ENCODE data around the gene TMEM132D.

Gene TMEM132D

GRCh38 chr12:129723260-129723659 lies 180.6 kb downstream of the TMEM132D start:
- no peak for DNase-seq (ENCODE audit: low spot score)

GRCh38 chr12:129720618-129721017 lies 183.2 kb downstream of the TMEM132D start:
- no peak for DNase-seq (ENCODE audit: low spot score)

- no peak for DNase-seq (ENCODE audit: low spot score)
Measured at GRCh38 chr12:129719416-129719815, 184.4 kb downstream of the TMEM132D start.

- no peak for DNase-seq (ENCODE audit: low spot score)
Measured at GRCh38 chr12:129717438-129717837, 186.4 kb downstream of the TMEM132D start.

- no peak for DNase-seq (ENCODE audit: low spot score)
Measured at GRCh38 chr12:129716825-129717224, 187.0 kb downstream of the TMEM132D start.

- no peak for DNase-seq (ENCODE audit: low spot score)
Measured at GRCh38 chr12:129706716-129707115, 197.1 kb downstream of the TMEM132D start.

- DNase-seq (ENCODE audit: low spot score) = no peak
Measured at GRCh38 chr12:129704232-129704830, 199.5 kb downstream of the TMEM132D start.

GRCh38 chr12:129701631-129702101 lies 202.2 kb downstream of the TMEM132D start:
- DNase-seq (ENCODE audit: low spot score) = no peak

- no peak for DNase-seq (ENCODE audit: low spot score)
Measured at GRCh38 chr12:129700036-129700435, 203.8 kb downstream of the TMEM132D start.

- DNase-seq (ENCODE audit: low spot score) = no peak
Measured at GRCh38 chr12:129696926-129697325, 206.9 kb downstream of the TMEM132D start.

- DNase-seq (ENCODE audit: low spot score) = no peak
Measured at GRCh38 chr12:129696405-129696804, 207.4 kb downstream of the TMEM132D start.

GRCh38 chr12:129693731-129694130 lies 210.1 kb downstream of the TMEM132D start:
- DNase-seq (ENCODE audit: low spot score) = no peak

GRCh38 chr12:129687731-129688130 lies 216.1 kb downstream of the TMEM132D start:
- no peak for DNase-seq (ENCODE audit: low spot score)

GRCh38 chr12:129681830-129682229 lies 222.0 kb downstream of the TMEM132D start:
- no peak for DNase-seq (ENCODE audit: low spot score)

GRCh38 chr12:129681151-129681550 lies 222.7 kb downstream of the TMEM132D start:
- DNase-seq (ENCODE audit: low spot score) = no peak

GRCh38 chr12:129676411-129676810 lies 227.4 kb downstream of the TMEM132D start:
- no peak for DNase-seq (ENCODE audit: low spot score)

GRCh38 chr12:129675947-129676346 lies 227.9 kb downstream of the TMEM132D start:
- DNase-seq (ENCODE audit: low spot score) = no peak

- no peak for DNase-seq (ENCODE audit: low spot score)
Measured at GRCh38 chr12:129675496-129675895, 228.3 kb downstream of the TMEM132D start.

- no peak for DNase-seq (ENCODE audit: low spot score)
Measured at GRCh38 chr12:129673806-129674205, 230.0 kb downstream of the TMEM132D start.

GRCh38 chr12:129672110-129672509 lies 231.7 kb downstream of the TMEM132D start:
- DNase-seq (ENCODE audit: low spot score) = no peak

- no peak for DNase-seq (ENCODE audit: low spot score)
Measured at GRCh38 chr12:129670256-129670920, 233.4 kb downstream of the TMEM132D start.

GRCh38 chr12:129665414-129665813 lies 238.4 kb downstream of the TMEM132D start:
- no peak for DNase-seq (ENCODE audit: low spot score)

GRCh38 chr12:129662234-129662633 lies 241.6 kb downstream of the TMEM132D start:
- DNase-seq (ENCODE audit: low spot score) = no peak

- DNase-seq (ENCODE audit: low spot score) = no peak
Measured at GRCh38 chr12:129660946-129661345, 242.9 kb downstream of the TMEM132D start.
